ENCODE results near the gene TNIP2.

The TNIP2 gene

DNA sequence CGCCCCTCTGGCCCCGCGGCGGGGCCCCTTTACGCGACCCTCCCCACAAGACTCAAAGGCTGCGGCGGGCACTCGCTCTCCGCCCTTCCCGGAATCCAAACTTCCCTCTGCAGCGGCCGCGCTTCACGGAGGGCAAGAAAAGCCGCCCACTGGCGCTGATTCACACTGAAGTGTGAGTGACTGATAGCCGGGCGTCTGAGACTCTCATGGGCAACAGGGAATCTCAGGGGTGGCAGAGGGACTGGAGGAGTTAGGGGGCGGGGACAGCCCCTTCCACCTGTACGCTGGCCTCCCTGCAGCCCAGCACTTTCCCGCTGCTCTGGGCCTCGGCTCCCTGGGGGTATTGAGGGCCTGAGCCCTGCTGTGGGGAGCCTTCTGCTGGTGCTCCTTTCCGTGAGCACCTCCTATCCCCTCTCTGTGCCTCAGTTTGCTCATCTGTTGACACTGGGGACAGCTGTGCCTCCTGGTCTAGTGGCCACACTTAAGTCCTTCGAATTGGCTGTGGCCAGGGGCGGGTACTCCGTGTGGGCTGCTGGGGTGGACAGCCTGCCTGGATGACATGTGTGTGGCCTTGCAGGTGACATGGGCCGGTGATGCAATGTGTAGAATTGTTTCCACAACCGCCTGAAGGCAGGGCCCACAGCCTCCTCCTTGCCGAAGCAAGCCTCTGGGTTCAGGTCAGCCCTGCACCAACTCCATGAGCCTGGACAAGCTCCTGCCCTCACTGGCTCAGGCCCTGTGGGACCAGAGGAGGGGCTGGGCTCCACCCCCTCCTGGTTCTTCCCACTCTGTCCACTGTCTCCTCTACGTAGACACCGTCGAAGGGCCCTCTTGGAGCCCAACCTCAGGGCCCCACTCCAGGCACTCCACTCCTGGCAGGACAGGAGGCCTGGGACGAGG, 37.7 kb upstream of the TNIP2 start (continued):
- peak; percentile 85; the same call in 1 of the 2 replicates for TF ChIP-seq HOXD13 (CRISPR knock-in tag; IDR thresholded peaks at IDR 0.05; ENCODE audit: borderline replicate concordance)

DNA sequence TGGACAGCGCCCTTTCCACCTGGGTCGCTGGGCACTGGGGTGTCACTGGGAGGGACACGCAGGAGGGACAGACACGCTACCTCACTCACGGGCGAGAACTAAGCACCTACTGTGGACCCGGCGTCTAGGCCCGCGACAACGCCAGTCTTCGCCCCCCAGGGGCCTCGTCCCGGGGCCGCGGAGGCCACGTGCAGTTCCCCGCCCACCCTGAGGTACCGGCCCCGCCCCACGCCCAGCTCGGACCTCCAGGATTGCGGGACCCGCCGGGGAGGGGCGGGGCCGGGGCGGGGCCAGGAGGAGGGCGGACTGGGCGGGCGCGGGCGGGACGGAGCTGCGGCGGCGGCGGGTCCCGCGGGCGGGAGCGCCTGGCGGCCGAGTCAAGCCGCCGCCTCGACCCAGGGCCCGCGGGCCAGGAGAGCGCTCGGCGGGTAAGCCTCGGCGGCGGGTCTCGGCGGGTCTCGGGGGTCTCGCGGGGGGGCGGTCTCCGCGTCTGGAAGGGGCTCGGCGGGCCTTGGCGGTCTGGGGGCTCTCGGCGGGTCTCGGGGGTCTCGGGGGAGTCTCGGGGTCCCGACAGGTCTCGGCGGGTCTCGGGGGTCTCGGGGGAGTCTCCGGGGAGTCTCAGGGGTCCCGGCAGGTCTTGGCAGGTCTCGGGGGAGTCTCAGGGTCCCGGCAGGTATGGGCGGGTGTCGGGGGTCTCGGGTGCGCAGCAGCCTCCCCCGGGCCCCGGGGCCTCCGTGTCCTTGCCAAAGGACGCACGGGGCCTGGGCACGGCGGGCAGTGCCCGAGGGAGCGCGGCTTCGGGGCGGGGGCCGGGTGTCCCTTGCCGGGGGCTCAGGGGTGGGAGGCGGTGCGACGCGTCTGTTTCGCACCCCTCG, 36.8 kb upstream of the TNIP2 start, which contains the start of gene SH3BP2:
Gene SH3BP2 (plus strand): TSS at position 375 of the 875 bp plus-strand sequence. CDS start 27,533 bp downstream, outside the sequence.
- H3K4me1 ChIP-seq (ENCODE audit: control insufficient read depth, insufficient read depth, low read length): no peaks in the 10 kb centered on the region
- ChIA-PET POLR2A (no interaction called here), CTCF (no interaction called here)
- H3K4me3 ChIP-seq (ENCODE audit: low read depth, low read length): peak within 1 kb of the TSS; percentile 14
- H3K27ac ChIP-seq (ENCODE audit: extremely low read depth, low read depth, low read length): no peak within 1 kb of the TSS
- H3K36me3 ChIP-seq (ENCODE audit: control insufficient read depth in 2 of 2, insufficient read depth in 1 of 2, low read length in 2 of 2): no peaks in the 10 kb centered on the region
- H3K9me3 ChIP-seq (ENCODE audit: control insufficient read depth, insufficient read depth, low read depth, low read length): no peaks in the 10 kb centered on the region
- TF ChIP-seq ZNF433 (tag by site-specific recombination; IDR thresholded peaks at IDR 0.05; ENCODE audit: low read depth) (no peak), ZNF621 (tag by site-specific recombination; IDR thresholded peaks at IDR 0.05) (no peak), ZNF335 (tag by site-specific recombination; conservative IDR thresholded peaks at IDR 0.05) (peak; percentile 56), ZNF776 (tag by site-specific recombination; IDR thresholded peaks at IDR 0.05; ENCODE audit: borderline replicate concordance) (no peak), KLF9 (tag by site-specific recombination; IDR thresholded peaks at IDR 0.05; ENCODE audit: low read depth) (peak; percentile 50; the same call in 1 of the 2 replicates), GLIS1 (tag by site-specific recombination; IDR thresholded peaks at IDR 0.05) (peak; percentile 41; the same call in 1 of the 2 replicates), ZNF514 (tag by site-specific recombination; IDR thresholded peaks at IDR 0.05) (no peak), SP3 (tag by site-specific recombination; IDR thresholded peaks at IDR 0.05) (peak; percentile 25; the same call in 1 of the 2 replicates), SP2 (tag by site-specific recombination; IDR thresholded peaks at IDR 0.05) (peak; percentile 33)
- TF ChIP-seq, protein P1, sequence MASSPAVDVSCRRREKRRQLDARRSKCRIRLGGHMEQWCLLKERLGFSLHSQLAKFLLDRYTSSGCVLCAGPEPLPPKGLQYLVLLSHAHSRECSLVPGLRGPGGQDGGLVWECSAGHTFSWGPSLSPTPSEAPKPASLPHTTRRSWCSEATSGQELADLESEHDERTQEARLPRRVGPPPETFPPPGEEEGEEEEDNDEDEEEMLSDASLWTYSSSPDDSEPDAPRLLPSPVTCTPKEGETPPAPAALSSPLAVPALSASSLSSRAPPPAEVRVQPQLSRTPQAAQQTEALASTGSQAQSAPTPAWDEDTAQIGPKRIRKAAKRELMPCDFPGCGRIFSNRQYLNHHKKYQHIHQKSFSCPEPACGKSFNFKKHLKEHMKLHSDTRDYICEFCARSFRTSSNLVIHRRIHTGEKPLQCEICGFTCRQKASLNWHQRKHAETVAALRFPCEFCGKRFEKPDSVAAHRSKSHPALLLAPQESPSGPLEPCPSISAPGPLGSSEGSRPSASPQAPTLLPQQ (tag by site-specific recombination; IDR thresholded peaks at IDR 0.05): 0 out of 2 replicates have a peak, but pooled peaks have one; percentile 26

DNA sequence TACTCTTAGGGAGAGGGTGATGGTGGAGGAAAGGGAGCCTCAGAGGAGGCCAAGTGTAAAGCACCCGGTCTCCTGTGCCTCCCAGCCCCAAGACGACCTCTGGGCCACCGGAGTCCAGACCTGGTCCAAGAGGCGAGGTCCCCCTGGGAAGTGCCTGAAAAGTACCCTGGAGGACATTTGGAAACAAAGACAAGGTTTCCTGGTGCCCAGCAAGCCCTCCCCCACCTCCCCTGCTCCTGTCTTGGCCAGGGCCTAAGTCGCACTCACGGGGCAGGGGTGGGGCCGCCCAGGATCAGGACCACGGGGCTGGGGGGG, 36.2 kb upstream of the TNIP2 start:
- POLR2A ChIA-PET: no interaction called here
- Histone ChIP-seq H3K27ac (ENCODE audit: extremely low read depth, low read depth, low read length) (no peak overlapping the region), H3K36me3 (ENCODE audit: control insufficient read depth in 2 of 2, insufficient read depth in 1 of 2, low read length in 2 of 2) (no peaks in the 10 kb centered on the region), H3K4me1 (ENCODE audit: control insufficient read depth, insufficient read depth, low read length) (no peaks in the 10 kb centered on the region), H3K9me3 (ENCODE audit: control insufficient read depth, insufficient read depth, low read depth, low read length) (no peaks in the 10 kb centered on the region), H3K4me3 (ENCODE audit: low read depth, low read length) (no peak overlapping the region)
- TF ChIP-seq BCL11B (tag by site-specific recombination; IDR thresholded peaks at IDR 0.05; ENCODE audit: low read depth) (no peak), SCRT2 (tag by site-specific recombination; IDR thresholded peaks at IDR 0.05) (no peak), ZFP3 (tag by site-specific recombination; IDR thresholded peaks at IDR 0.05; ENCODE audit: low read depth) (no peak), ZNF112 (tag by site-specific recombination; IDR thresholded peaks at IDR 0.05) (no peak), ZNF837 (tag by site-specific recombination; IDR thresholded peaks at IDR 0.05) (no peak), ZNF146 (tag by site-specific recombination; IDR thresholded peaks at IDR 0.05) (no peak), ZNF501 (tag by site-specific recombination; IDR thresholded peaks at IDR 0.05) (no peak), MZF1 (tag by site-specific recombination; IDR thresholded peaks at IDR 0.05; ENCODE audit: borderline replicate concordance) (no peak), ZNF792 (tag by site-specific recombination; IDR thresholded peaks at IDR 0.05) (no peak), ZNF621 (tag by site-specific recombination; IDR thresholded peaks at IDR 0.05) (no peak), KLF7 (tag by site-specific recombination; IDR thresholded peaks at IDR 0.05; ENCODE audit: borderline replicate concordance) (no peak)
- CTCF ChIA-PET: no interaction called here
